HCT116 (cell line): ENCODE measurements around the gene MFN2. TPM values are rescaled to one million over a fixed set of nuclear protein-coding genes. Genes with fewer than 3 reads are reported as not detected.

ENCODE experiments used
- ATAC-seq: fragments of 200-7000 bp; cut with Tn5 transposase; 2 replicates; pipeline ENCODE4 v1.9.1; 2020; ENCODE audit warnings: mild to moderate bottlenecking, moderate library complexity
- BruUV-seq: library from RNA; stranded (reverse); fragments of 400-500 nt; replicated peaks from 2 replicates; lab custom pipeline; 2021; lab: Mats Ljungman, UMichigan
- CTCF ChIA-PET: fragments of 300-600 bp; sonication (Branson Sonifier 250); formaldehyde crosslinking; loops from one replicate; lab custom pipeline; 2021; ENCODE audit warnings: antibody characterized with exemption; lab: Charles Lee
- POLR2A ChIA-PET: fragments of 300-600, 350-600 bp; sonication (Branson Sonifier 250); formaldehyde crosslinking; loops from one replicate; lab custom pipeline; 2021; ENCODE audit warnings: antibody characterized with exemption; lab: Charles Lee
- RAD21 ChIA-PET, 2 experiments: fragments of 300-600 bp; sonication (Branson Sonifier 250); formaldehyde crosslinking; loops; one replicate each; lab custom pipeline; 2023; ENCODE audit warnings: low total read pairs in 2 of 2; ENCODE audit not compliant: uncharacterized antibody in 2 of 2, unreplicated experiment in 2 of 2, low non-redundant PET in 1 of 2; lab: Charles Lee
- DNase-seq: peaks from one replicate; pipeline ENCODE4 v3.0.0-alpha.2; 2010; ENCODE audit warnings: low read depth, low spot score
- H2AFZ ChIP-seq: fragments of 200-600 bp; shearing (Covaris generic), sonication (generic); 2 replicates; pipeline ENCODE4 v1.6.1; 2017; ENCODE audit warnings: low read depth, mixed run types, mixed read lengths, antibody characterized with exemption, low read length; ENCODE audit not compliant: poor library complexity, severe bottlenecking
- H3K27ac ChIP-seq: 2 replicates; pipeline ENCODE4 v1.5.1; 2012; ENCODE audit warnings: low read depth, low read length
- H3K27me3 ChIP-seq: fragments of 200-600 bp; sonication (generic); 2 replicates; pipeline ENCODE4 v1.6.1; 2016; ENCODE audit warnings: mixed run types, low read length, mixed read lengths; ENCODE audit not compliant: insufficient read depth
- H3K36me3 ChIP-seq, 2 experiments: fragments of 200-500 bp in 1 of 2; fragments of 200-600 bp in 1 of 2; sonication (Bioruptor generic) in 1 of 2; sonication (generic) in 1 of 2; 2 replicates each; pipeline versions ENCODE4 v1.5.1 to v1.6.1; 2014 to 2016; ENCODE audit warnings: low read length in 2 of 2, inconsistent platforms in 1 of 2, mixed read lengths in 1 of 2, mixed run types in 1 of 2; ENCODE audit not compliant: insufficient read depth in 2 of 2, control insufficient read depth in 1 of 2
- H3K4me1 ChIP-seq, 2 experiments: fragments of 200-600 bp in 1 of 2; sonication (generic) in 1 of 2; 2 replicates each; pipeline versions ENCODE4 v1.5.1 to v1.6.1; 2012 to 2017; ENCODE audit warnings: low read length in 2 of 2, inconsistent platforms in 1 of 2, mild to moderate bottlenecking in 1 of 2, mixed read lengths in 1 of 2, mixed run types in 1 of 2, moderate library complexity in 1 of 2; ENCODE audit not compliant: insufficient read depth in 2 of 2, control insufficient read depth in 1 of 2
- H3K4me2 ChIP-seq: fragments of 200-600 bp; sonication (generic); 2 replicates; pipeline ENCODE4 v1.6.1; 2017; ENCODE audit warnings: mixed run types, low read length, mixed read lengths
- H3K4me3 ChIP-seq, 2 experiments: fragments of 200-600 bp in 1 of 2; sonication (generic) in 1 of 2; replicated peaks in 1 of 2; 2 replicates each; pipeline ENCODE4 v1.5.1; 2011 to 2016; ENCODE audit warnings: low read length in 2 of 2, control low read depth in 1 of 2, low read depth in 1 of 2, mild to moderate bottlenecking in 1 of 2, mixed read lengths in 1 of 2, mixed run types in 1 of 2
- H3K79me2 ChIP-seq: fragments of 200-600 bp; sonication (generic); 2 replicates; pipeline ENCODE4 v1.6.1; 2017; ENCODE audit warnings: mild to moderate bottlenecking, mixed run types, low read length, moderate library complexity, mixed read lengths; ENCODE audit not compliant: insufficient read depth
- H3K9ac ChIP-seq: fragments of 200-600 bp; sonication (generic); 2 replicates; pipeline ENCODE4 v1.6.1; 2016; ENCODE audit warnings: low read length, mixed read lengths
- H3K9me2 ChIP-seq: fragments of 200-600 bp; sonication (generic), shearing (Covaris generic); 2 replicates; pipeline ENCODE4 v1.6.1; 2017; ENCODE audit warnings: mixed run types, mild to moderate bottlenecking, moderate library complexity; ENCODE audit not compliant: insufficient read depth
- H3K9me3 ChIP-seq, 2 experiments: fragments of 200-500 bp in 1 of 2; fragments of 200-600 bp in 1 of 2; sonication (Bioruptor generic) in 1 of 2; sonication (generic) in 1 of 2; 2 replicates each; pipeline ENCODE4 v1.6.1; 2014 to 2017; ENCODE audit warnings: low read length in 2 of 2, mixed read lengths in 2 of 2, inconsistent platforms in 1 of 2, low read depth in 1 of 2, mild to moderate bottlenecking in 1 of 2, mixed run types in 1 of 2, moderate library complexity in 1 of 2; ENCODE audit not compliant: control insufficient read depth in 1 of 2, insufficient read depth in 1 of 2
- H4K20me1 ChIP-seq: fragments of 200-600 bp; sonication (generic), shearing (Covaris generic); 2 replicates; pipeline ENCODE4 v1.6.1; 2017; ENCODE audit warnings: mixed run types, mild to moderate bottlenecking, moderate library complexity; ENCODE audit not compliant: insufficient read depth
- ATF3 ChIP-seq: IDR thresholded peaks from 2 replicates; pipeline ENCODE4 v1.6.1; 2012
- CEBPB ChIP-seq: IDR thresholded peaks from 2 replicates; pipeline ENCODE4 v1.6.1; 2012; ENCODE audit warnings: low read depth
- EGR1 ChIP-seq: IDR thresholded peaks from 2 replicates; pipeline ENCODE4 v1.6.1; 2012; ENCODE audit warnings: low read depth
- ELF1 ChIP-seq: IDR thresholded peaks from 2 replicates; pipeline ENCODE4 v1.6.1; 2012; ENCODE audit warnings: low read depth, borderline replicate concordance
- EZH2 ChIP-seq: fragments of 200-600 bp; sonication (generic); IDR thresholded peaks from 2 replicates; pipeline ENCODE4 v1.6.1; 2017; ENCODE audit warnings: antibody characterized with exemption, mixed run types
- EZH2phosphoT487 ChIP-seq: fragments of 200-600 bp; IDR thresholded peaks from 2 replicates; pipeline ENCODE4 v1.6.1; 2018; ENCODE audit warnings: antibody characterized with exemption, borderline replicate concordance
- JUND ChIP-seq: IDR thresholded peaks from 2 replicates; pipeline ENCODE4 v1.6.1; 2012
- MAX ChIP-seq: IDR thresholded peaks from 2 replicates; pipeline ENCODE4 v1.6.1; 2012
- POLR2A ChIP-seq: IDR thresholded peaks from 2 replicates; pipeline ENCODE4 v1.7.0; 2011; ENCODE audit warnings: borderline replicate concordance; ENCODE audit not compliant: insufficient read depth, insufficient read length; ENCODE audit errors: extremely low read depth
- POLR2AphosphoS5 ChIP-seq: IDR thresholded peaks from 2 replicates; pipeline ENCODE4 v1.6.1; 2011; ENCODE audit warnings: mild to moderate bottlenecking, low read depth, low read length, moderate library complexity
- RAD21 ChIP-seq: IDR thresholded peaks from 2 replicates; pipeline ENCODE4 v1.6.1; 2012; ENCODE audit warnings: low read depth, mild to moderate bottlenecking
- SIN3A ChIP-seq: IDR thresholded peaks from 2 replicates; pipeline ENCODE4 v1.6.1; 2012; ENCODE audit warnings: low read depth
- YY1 ChIP-seq: IDR thresholded peaks from 2 replicates; pipeline ENCODE4 v1.6.1; 2011; ENCODE audit warnings: low read length, low read depth, moderate library complexity, mild to moderate bottlenecking; ENCODE audit not compliant: insufficient replicate concordance; ENCODE audit errors: extremely low read depth
- ZFX ChIP-seq: fragments of 450-650 bp; IDR thresholded peaks from 2 replicates; pipeline ENCODE4 v1.6.1; 2017
- ZNF274 ChIP-seq: fragments of 200-500 bp; sonication (Bioruptor generic); IDR thresholded peaks from 2 replicates; pipeline ENCODE4 v1.6.1; 2014; ENCODE audit warnings: mild to moderate bottlenecking, low read depth, low read length, inconsistent platforms
- intact Hi-C: fragments of 100-400 bp; cut with micrococcal nuclease; formaldehyde crosslinking; loops from 2 replicates; pipeline ENCODE4 v1.10.0; 2022
- total RNA-seq: library from RNA; stranded (reverse); gene quantifications from one replicate; pipeline ENCODE4 v1.2.1, GENCODE V29; 2021; ENCODE audit not compliant: unreplicated experiment
- TF ChIP-seq, protein P1 (sequence below): IDR thresholded peaks from 2 replicates; pipeline ENCODE4 v1.6.1; 2012; ENCODE audit warnings: low read depth
- TF ChIP-seq, protein P2 (sequence below), 3 experiments: fragments of 200-600 bp in 1 of 3; sonication (generic) in 1 of 3; IDR thresholded peaks in 2 of 3; conservative IDR thresholded peaks in 1 of 3; 2 replicates each; pipeline ENCODE4 v1.5.1; 2012 to 2017; ENCODE audit warnings: low read depth in 2 of 3, low read length in 2 of 3, antibody characterized with exemption in 1 of 3, borderline replicate concordance in 1 of 3, control low read depth in 1 of 3, mild to moderate bottlenecking in 1 of 3, mixed read lengths in 1 of 3, mixed run types in 1 of 3, moderate library complexity in 1 of 3; ENCODE audit not compliant: insufficient read depth in 1 of 3

The MFN2 gene
- total RNA-seq, 1 experiment from 2014 or later, result 83.0 TPM

DNA sequence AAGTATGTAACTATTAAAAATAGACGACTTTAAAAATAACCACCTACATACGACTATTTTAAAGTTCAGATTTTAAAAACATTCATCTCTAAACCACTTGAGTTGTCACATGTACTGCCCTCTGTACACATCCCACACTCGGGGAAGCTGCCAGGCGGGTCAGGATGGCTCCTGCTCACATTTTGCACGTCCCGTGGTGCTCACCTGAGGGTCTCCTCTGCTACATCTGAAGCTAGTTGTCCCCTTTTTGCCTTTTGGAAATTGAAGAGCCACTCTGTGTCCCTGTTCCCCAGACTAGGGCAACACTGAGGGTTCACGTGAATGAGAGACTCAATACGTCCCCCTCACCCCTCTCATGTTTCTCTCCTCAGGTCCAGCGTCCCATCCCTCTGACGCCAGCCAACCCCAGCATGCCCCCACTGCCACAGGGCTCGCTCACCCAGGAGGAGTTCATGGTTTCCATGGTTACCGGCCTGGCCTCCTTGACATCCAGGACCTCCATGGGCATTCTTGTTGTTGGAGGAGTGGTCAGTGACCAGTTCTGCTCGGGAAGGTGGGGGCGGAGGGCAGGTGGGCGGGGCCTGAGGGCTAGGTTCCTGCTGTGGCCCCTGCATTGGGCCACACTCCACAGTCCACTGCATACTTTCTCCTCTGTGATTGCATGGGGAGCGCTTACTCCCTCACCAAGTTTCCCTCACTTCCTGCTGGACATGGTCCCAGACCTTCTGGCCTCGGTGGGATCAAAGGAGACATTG lies 26.1 kb downstream of the MFN2 start (continued):
- TF ChIP-seq, protein P1, sequence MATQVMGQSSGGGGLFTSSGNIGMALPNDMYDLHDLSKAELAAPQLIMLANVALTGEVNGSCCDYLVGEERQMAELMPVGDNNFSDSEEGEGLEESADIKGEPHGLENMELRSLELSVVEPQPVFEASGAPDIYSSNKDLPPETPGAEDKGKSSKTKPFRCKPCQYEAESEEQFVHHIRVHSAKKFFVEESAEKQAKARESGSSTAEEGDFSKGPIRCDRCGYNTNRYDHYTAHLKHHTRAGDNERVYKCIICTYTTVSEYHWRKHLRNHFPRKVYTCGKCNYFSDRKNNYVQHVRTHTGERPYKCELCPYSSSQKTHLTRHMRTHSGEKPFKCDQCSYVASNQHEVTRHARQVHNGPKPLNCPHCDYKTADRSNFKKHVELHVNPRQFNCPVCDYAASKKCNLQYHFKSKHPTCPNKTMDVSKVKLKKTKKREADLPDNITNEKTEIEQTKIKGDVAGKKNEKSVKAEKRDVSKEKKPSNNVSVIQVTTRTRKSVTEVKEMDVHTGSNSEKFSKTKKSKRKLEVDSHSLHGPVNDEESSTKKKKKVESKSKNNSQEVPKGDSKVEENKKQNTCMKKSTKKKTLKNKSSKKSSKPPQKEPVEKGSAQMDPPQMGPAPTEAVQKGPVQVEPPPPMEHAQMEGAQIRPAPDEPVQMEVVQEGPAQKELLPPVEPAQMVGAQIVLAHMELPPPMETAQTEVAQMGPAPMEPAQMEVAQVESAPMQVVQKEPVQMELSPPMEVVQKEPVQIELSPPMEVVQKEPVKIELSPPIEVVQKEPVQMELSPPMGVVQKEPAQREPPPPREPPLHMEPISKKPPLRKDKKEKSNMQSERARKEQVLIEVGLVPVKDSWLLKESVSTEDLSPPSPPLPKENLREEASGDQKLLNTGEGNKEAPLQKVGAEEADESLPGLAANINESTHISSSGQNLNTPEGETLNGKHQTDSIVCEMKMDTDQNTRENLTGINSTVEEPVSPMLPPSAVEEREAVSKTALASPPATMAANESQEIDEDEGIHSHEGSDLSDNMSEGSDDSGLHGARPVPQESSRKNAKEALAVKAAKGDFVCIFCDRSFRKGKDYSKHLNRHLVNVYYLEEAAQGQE, result no peak
- TF ChIP-seq EGR1 (no peak), EZH2 (no peak), ELF1 (no peak), JUND (no peak), ZFX (no peak), EZH2phosphoT487 (no peak), ATF3 (no peak), YY1 (no peak), SIN3A (no peak), CEBPB (no peak), POLR2A (no peak)
- TF ChIP-seq, all 23 proteins: peak for 0

DNA sequence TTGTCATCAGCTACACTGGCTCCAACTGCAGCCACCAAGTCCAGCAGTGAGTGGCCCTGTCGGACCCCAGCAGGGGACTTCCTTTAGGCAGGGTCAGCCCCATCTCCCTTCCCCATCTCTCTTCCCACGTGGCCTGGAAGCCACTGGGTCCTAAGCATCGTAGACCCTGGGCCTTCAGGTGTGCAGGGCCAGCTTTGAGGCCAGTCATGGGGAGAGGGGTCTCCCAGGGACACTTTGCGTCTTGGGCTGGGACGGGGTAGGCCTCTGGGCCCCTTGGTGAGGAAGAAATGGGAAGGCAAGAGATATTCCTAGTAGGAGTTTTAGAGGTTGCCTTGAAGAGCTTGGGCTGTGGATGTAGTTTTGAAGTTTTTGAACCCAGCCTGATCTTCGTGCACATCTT lies 27.0 kb downstream of the MFN2 start:
- peaks cover 37 to 69% of the 10 kb centered on the region in 2 experiments for H3K36me3 ChIP-seq
- POLR2A ChIA-PET, result interaction anchor here (0.7 kb wide), 1 partner anchor 12 kb away, joined by 4 read pairs; the partner anchor contains the start of gene MIIP
- no peak for ATAC-seq
- TF ChIP-seq EGR1 (no peak), ZNF274 (no peak), MAX (no peak), JUND (no peak), CEBPB (no peak), EZH2 (no peak), RAD21 (no peak), POLR2AphosphoS5 (no peak), ZFX (no peak)
- TF ChIP-seq, protein P2, sequence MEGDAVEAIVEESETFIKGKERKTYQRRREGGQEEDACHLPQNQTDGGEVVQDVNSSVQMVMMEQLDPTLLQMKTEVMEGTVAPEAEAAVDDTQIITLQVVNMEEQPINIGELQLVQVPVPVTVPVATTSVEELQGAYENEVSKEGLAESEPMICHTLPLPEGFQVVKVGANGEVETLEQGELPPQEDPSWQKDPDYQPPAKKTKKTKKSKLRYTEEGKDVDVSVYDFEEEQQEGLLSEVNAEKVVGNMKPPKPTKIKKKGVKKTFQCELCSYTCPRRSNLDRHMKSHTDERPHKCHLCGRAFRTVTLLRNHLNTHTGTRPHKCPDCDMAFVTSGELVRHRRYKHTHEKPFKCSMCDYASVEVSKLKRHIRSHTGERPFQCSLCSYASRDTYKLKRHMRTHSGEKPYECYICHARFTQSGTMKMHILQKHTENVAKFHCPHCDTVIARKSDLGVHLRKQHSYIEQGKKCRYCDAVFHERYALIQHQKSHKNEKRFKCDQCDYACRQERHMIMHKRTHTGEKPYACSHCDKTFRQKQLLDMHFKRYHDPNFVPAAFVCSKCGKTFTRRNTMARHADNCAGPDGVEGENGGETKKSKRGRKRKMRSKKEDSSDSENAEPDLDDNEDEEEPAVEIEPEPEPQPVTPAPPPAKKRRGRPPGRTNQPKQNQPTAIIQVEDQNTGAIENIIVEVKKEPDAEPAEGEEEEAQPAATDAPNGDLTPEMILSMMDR (IDR thresholded peaks at IDR 0.05 in 2 of 3, conservative IDR thresholded peaks at IDR 0.05 in 1 of 3; ENCODE audit: borderline replicate concordance in 1 of 3, insufficient read depth in 1 of 3, low read depth in 2 of 3, low read length in 2 of 3), result no peak

More for the DNA sequence above, 27.0 kb downstream of the MFN2 start:
- Histone ChIP-seq H3K9me3 (no peaks in the 10 kb centered on the region), H2AFZ (no peak overlapping the region), H3K79me2 (no peaks in the 10 kb centered on the region), H3K27me3 (no peaks in the 10 kb centered on the region), H3K27ac (no peak overlapping the region), H4K20me1 (no peaks in the 10 kb centered on the region), H3K4me3 (no peak overlapping the region), H3K4me2 (no peak overlapping the region), H3K9me2 (no peaks in the 10 kb centered on the region), H3K9ac (no peak overlapping the region), H3K4me1 (peaks cover 0 to 1% of the 10 kb centered on the region in 2 experiments; a peak in 2 of 4 replicates)
- RAD21 ChIA-PET, result no interaction called here
- no TSS peak for BruUV-seq
- DNase-seq, result no peak
- intact Hi-C loops, result no loop called here
- CTCF ChIA-PET, result no interaction called here
